PC-9 (cell line): ENCODE data around the gene DISC1. TPM values are rescaled to one million over a fixed set of nuclear protein-coding genes. Genes with fewer than 3 reads are reported as not detected.

Experiments
- BruUV-seq: library from RNA; stranded (reverse); fragments of 400-500 nt; replicated peaks from 2 replicates; lab custom pipeline; 2021; lab: Mats Ljungman, UMichigan
- CTCF ChIA-PET: fragments of 300-600 bp; sonication (Branson Sonifier 250); formaldehyde crosslinking; loops from one replicate; lab custom pipeline; 2022; ENCODE audit warnings: antibody characterized with exemption; lab: Charles Lee
- POLR2A ChIA-PET: fragments of 300-600 bp; sonication (Branson Sonifier 250); formaldehyde crosslinking; loops from one replicate; lab custom pipeline; 2022; ENCODE audit warnings: antibody characterized with exemption; ENCODE audit not compliant: unreplicated experiment; lab: Charles Lee
- DNase-seq, 2 experiments: peaks; one replicate each; pipeline versions ENCODE4 v3.0.0 to v3.0.0-alpha.2; 2015 to 2022; ENCODE audit warnings: mixed read lengths in 1 of 2
- H2AFZ ChIP-seq: fragments of 200-600 bp; sonication (generic); 2 replicates; pipeline ENCODE4 v1.8.1; 2017; ENCODE audit warnings: antibody characterized with exemption
- H3F3A ChIP-seq: fragments of 200-600 bp; sonication (generic); 2 replicates; pipeline ENCODE4 v1.8.1; 2017; ENCODE audit warnings: antibody characterized with exemption, mild to moderate bottlenecking, low read depth; ENCODE audit not compliant: insufficient read depth
- H3K27ac ChIP-seq: fragments of 200-600 bp; sonication (generic); 2 replicates; pipeline ENCODE4 v1.6.1; 2016; ENCODE audit warnings: mixed run types
- H3K27me3 ChIP-seq: fragments of 200-600 bp; sonication (generic); 2 replicates; pipeline ENCODE4 v1.6.1; 2016; ENCODE audit warnings: low read depth, mixed run types; ENCODE audit not compliant: insufficient read depth
- H3K36me3 ChIP-seq: fragments of 200-600 bp; sonication (generic); 2 replicates; pipeline ENCODE4 v1.6.1; 2016; ENCODE audit warnings: low read depth, mixed run types
- H3K4me1 ChIP-seq: fragments of 200-600 bp; sonication (generic); replicated peaks from 2 replicates; pipeline ENCODE4 v1.6.1; 2016; ENCODE audit warnings: mixed run types; ENCODE audit not compliant: insufficient read depth
- H3K4me2 ChIP-seq: fragments of 200-600 bp; sonication (generic); 2 replicates; pipeline ENCODE4 v1.6.1; 2017; ENCODE audit warnings: mixed run types
- H3K4me3 ChIP-seq: fragments of 200-600 bp; sonication (generic); 2 replicates; pipeline ENCODE4 v1.6.1; 2016; ENCODE audit warnings: mixed run types
- H3K79me2 ChIP-seq: fragments of 200-600 bp; sonication (generic); 2 replicates; pipeline ENCODE4 v1.6.1; 2017; ENCODE audit warnings: low read depth, mixed run types
- H3K9me2 ChIP-seq: fragments of 200-600 bp; sonication (generic); 2 replicates; pipeline ENCODE4 v1.8.1; 2017; ENCODE audit warnings: mild to moderate bottlenecking; ENCODE audit not compliant: insufficient read depth
- H3K9me3 ChIP-seq: fragments of 200-600 bp; sonication (generic); 2 replicates; pipeline ENCODE4 v1.8.1; 2016; ENCODE audit warnings: low read depth; ENCODE audit not compliant: insufficient read depth
- H4K20me1 ChIP-seq: fragments of 200-600 bp; sonication (generic); 2 replicates; pipeline ENCODE4 v1.8.1; 2017; ENCODE audit not compliant: insufficient read depth
- CTCF ChIP-seq: fragments of 200-600 bp; sonication (generic); conservative IDR thresholded peaks from 2 replicates; pipeline ENCODE4 v1.6.1; 2017; ENCODE audit warnings: mixed run types, antibody characterized with exemption, mild to moderate bottlenecking, moderate library complexity
- EZH2 ChIP-seq: fragments of 200-600 bp; sonication (generic); IDR thresholded peaks from 2 replicates; pipeline ENCODE4 v1.8.0; 2017; ENCODE audit warnings: antibody characterized with exemption, low read depth
- intact Hi-C: fragments of 100-400 bp; cut with micrococcal nuclease; formaldehyde crosslinking; loops from one replicate; pipeline ENCODE4 v1.10.0; 2022; ENCODE audit not compliant: unreplicated experiment
- total RNA-seq: library from RNA; stranded (reverse); gene quantifications from 2 replicates; pipeline ENCODE4 v1.2.3, GENCODE V29; 2021

The DISC1 gene
- total RNA-seq, 1 experiment from 2014 or later, result 7.4 TPM

- Histone ChIP-seq H3K79me2 (no peaks in the 10 kb centered on the region), H3K36me3 (no peaks in the 10 kb centered on the region), H2AFZ (no peak overlapping the region), H3K27ac (no peak overlapping the region), H3F3A (no peaks in the 10 kb centered on the region), H3K27me3 (no peaks in the 10 kb centered on the region), H3K4me1 (peaks cover 10% of the 10 kb centered on the region), H3K9me3 (no peaks in the 10 kb centered on the region), H3K9me2 (no peaks in the 10 kb centered on the region), H3K4me2 (no peak overlapping the region), H3K4me3 (no peak overlapping the region), H4K20me1 (no peaks in the 10 kb centered on the region)
- ChIA-PET POLR2A (no interaction called here), CTCF (no interaction called here)
- no TSS peak for BruUV-seq
- no peak for DNase-seq
- TF ChIP-seq EZH2 (no peak), CTCF (no peak)
- intact Hi-C loops, result no loop called here
Observed at GRCh38 chr1:231723146-231723545, 96.6 kb downstream of the DISC1 start.

DNA sequence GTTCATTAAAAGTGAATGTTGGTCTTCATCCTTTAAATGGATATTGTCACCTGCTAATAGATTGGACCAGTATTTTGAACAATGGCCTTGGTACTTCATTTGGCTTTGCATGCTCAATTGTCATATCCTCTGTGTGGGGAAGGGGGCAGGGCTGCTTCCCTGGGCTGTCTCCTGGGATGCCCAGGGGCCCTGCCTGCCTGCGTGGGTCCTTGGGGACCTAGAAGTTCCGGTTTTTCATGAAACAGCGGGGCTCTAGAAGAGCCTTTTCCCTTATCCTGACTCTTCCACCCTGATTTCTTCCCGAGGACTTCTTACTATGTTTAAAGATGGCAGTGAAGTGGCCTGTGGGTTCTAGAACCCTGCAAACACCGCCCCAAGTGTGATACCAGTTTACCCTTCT, 97.5 kb downstream of the DISC1 start:
- no peak overlapping the region for H3K4me2 ChIP-seq
- no peaks in the 10 kb centered on the region for H3F3A ChIP-seq
- CTCF ChIA-PET, result no interaction called here
- no peaks in the 10 kb centered on the region for H3K9me3 ChIP-seq
- H3K9me2 ChIP-seq, result no peaks in the 10 kb centered on the region
- H4K20me1 ChIP-seq, result no peaks in the 10 kb centered on the region
- POLR2A ChIA-PET, result no interaction called here
- no TSS peak for BruUV-seq
- peaks cover 10% of the 10 kb centered on the region for H3K4me1 ChIP-seq
- H2AFZ ChIP-seq, result no peak overlapping the region
- H3K27me3 ChIP-seq, result no peaks in the 10 kb centered on the region
- TF ChIP-seq EZH2 (no peak), CTCF (no peak)
- DNase-seq, result no peak
- no peaks in the 10 kb centered on the region for H3K79me2 ChIP-seq
- no peaks in the 10 kb centered on the region for H3K36me3 ChIP-seq
- no peak overlapping the region for H3K4me3 ChIP-seq
- intact Hi-C loops, result no loop called here
- H3K27ac ChIP-seq, result no peak overlapping the region

DNA sequence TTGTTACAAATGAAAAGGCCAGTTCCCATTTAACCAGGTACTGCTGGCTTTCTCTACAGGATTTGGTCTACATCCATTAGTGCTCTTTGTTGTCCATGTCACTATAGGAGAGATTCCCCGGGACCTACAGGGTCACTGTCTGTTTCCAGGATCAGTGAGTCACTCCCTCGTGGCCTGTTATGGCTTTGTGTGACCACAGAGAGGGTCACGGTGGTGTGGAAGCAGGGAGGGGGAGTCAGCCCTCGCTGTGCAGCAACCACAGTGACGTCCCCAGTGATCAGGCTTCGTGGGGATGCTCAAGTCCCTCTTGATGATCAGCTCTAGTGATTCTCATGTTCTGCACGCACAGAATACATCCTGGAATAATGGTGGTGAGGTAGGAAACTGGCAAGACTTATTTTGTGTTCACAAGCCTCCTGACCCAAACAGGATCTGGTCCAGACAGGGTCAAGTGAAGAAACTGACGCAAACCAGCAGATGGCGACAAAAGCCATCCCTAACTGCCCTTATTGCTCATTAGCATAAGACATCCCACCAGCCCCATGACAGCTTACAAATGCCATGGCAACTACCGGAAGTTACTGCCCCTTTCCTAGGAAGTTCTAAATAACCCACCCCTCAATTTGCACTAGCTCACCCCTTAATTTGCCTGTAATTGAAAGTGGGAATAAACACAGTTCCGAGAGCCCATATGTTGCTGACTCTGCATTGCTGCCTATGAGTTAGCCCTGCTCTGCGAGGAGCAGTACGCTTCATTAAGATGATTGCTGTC, 98.5 kb downstream of the DISC1 start:
- no peaks in the 10 kb centered on the region for H4K20me1 ChIP-seq
- TF ChIP-seq EZH2 (no peak), CTCF (peak; percentile 64)
- peak in 1 of 2 experiments; percentile 17 for DNase-seq
- H3K4me3 ChIP-seq, result no peak overlapping the region
- CTCF ChIA-PET, result no interaction called here
- H3K4me1 ChIP-seq, result 0 out of 2 replicates have a peak, but pooled peaks cover 3% of the 10 kb centered on the region
- POLR2A ChIA-PET, result no interaction called here
- H3K4me2 ChIP-seq, result no peak overlapping the region
- H2AFZ ChIP-seq, result no peak overlapping the region
- intact Hi-C loops, result no loop called here
- H3K9me2 ChIP-seq, result no peaks in the 10 kb centered on the region
- no peaks in the 10 kb centered on the region for H3K9me3 ChIP-seq
- no peaks in the 10 kb centered on the region for H3K27me3 ChIP-seq
- H3K36me3 ChIP-seq, result no peaks in the 10 kb centered on the region
- no peaks in the 10 kb centered on the region for H3K79me2 ChIP-seq
- no TSS peak for BruUV-seq
- no peak overlapping the region for H3K27ac ChIP-seq
- H3F3A ChIP-seq, result no peaks in the 10 kb centered on the region
